SU-DHL-6 (cell line): ENCODE results near the gene LRRC49.

Experiments
- H2AFZ ChIP-seq: fragments of 200-600 bp; sonication (generic); 2 replicates; pipeline ENCODE4 v1.6.1; 2014; ENCODE audit warnings: low read depth, mild to moderate bottlenecking, moderate library complexity, mixed read lengths, antibody characterized with exemption, low read length; ENCODE audit not compliant: severe bottlenecking
- H3F3A ChIP-seq: fragments of 200-600 bp; shearing (Covaris generic); 2 replicates; pipeline ENCODE4 v1.6.0; 2016; ENCODE audit warnings: antibody characterized with exemption, mild to moderate bottlenecking; ENCODE audit not compliant: insufficient read depth
- H3K27ac ChIP-seq: fragments of 200-600 bp; sonication (generic); 2 replicates; pipeline ENCODE4 v1.5.1; 2016; ENCODE audit warnings: low read depth, mild to moderate bottlenecking, low read length, moderate library complexity, mixed read lengths
- H3K27me3 ChIP-seq: fragments of 200-600 bp; sonication (generic), shearing (Covaris generic); 2 replicates; pipeline ENCODE4 v1.6.0; 2014; ENCODE audit warnings: mild to moderate bottlenecking, low read length
- H3K36me3 ChIP-seq: fragments of 200-600 bp; sonication (generic); 2 replicates; pipeline ENCODE4 v1.6.1; 2014; ENCODE audit warnings: mild to moderate bottlenecking, low read length, mixed read lengths
- H3K4me2 ChIP-seq: fragments of 300-600, 200-600 bp; shearing (Covaris generic), sonication (generic); 2 replicates; pipeline ENCODE4 v1.6.0; 2014; ENCODE audit warnings: low read length, low read depth, mild to moderate bottlenecking; ENCODE audit not compliant: poor library complexity, severe bottlenecking
- H3K4me3 ChIP-seq: fragments of 200-600 bp; sonication (generic); 2 replicates; pipeline ENCODE4 v1.5.1; 2014; ENCODE audit warnings: antibody characterized with exemption, low read length, mild to moderate bottlenecking, mixed read lengths; ENCODE audit not compliant: insufficient read depth, poor library complexity, severe bottlenecking
- H3K79me2 ChIP-seq: fragments of 200-600 bp; sonication (generic); 2 replicates; pipeline ENCODE4 v1.6.1; 2014; ENCODE audit warnings: mild to moderate bottlenecking, low read length, moderate library complexity; ENCODE audit not compliant: insufficient read depth
- H3K9ac ChIP-seq: fragments of 200-600 bp; sonication (generic); 2 replicates; pipeline ENCODE4 v1.7.0; 2014; ENCODE audit warnings: mild to moderate bottlenecking, low read length
- H3K9me2 ChIP-seq: fragments of 200-600 bp; sonication (generic); replicated peaks from 2 replicates; pipeline ENCODE4 v1.6.1; 2014; ENCODE audit warnings: low read length; ENCODE audit not compliant: insufficient read depth
- H3K9me3 ChIP-seq: fragments of 200-600 bp; sonication (generic); 2 replicates; pipeline ENCODE4 v1.6.1; 2014; ENCODE audit warnings: low read length, mixed read lengths; ENCODE audit not compliant: insufficient read depth
- H4K20me1 ChIP-seq: fragments of 200-600 bp; sonication (generic); 2 replicates; pipeline ENCODE4 v1.6.1; 2014; ENCODE audit warnings: low read depth, mild to moderate bottlenecking, antibody characterized with exemption, low read length, moderate library complexity, mixed read lengths
- CTCF ChIP-seq: fragments of 200-600 bp; sonication (generic); IDR thresholded peaks from one replicate; pipeline ENCODE4 v1.5.1; 2017; ENCODE audit warnings: antibody characterized with exemption, mild to moderate bottlenecking, low read length, moderate library complexity; ENCODE audit not compliant: insufficient read depth, poor library complexity, severe bottlenecking
- EZH2phosphoT487 ChIP-seq: fragments of 200-600 bp; sonication (generic), shearing (Covaris generic); conservative IDR thresholded peaks from 2 replicates; pipeline ENCODE4 v1.6.1; 2018; ENCODE audit warnings: mild to moderate bottlenecking, antibody characterized with exemption, low read length, moderate library complexity, mixed read lengths

The LRRC49 gene

GRCh38 chr15:71051539-71051938 is 158.9 kb downstream of the LRRC49 start:
- Histone ChIP-seq H3K4me3 (no peak overlapping the region), H3K36me3 (no peaks in the 10 kb centered on the region), H3K4me2 (no peak overlapping the region), H3K9me2 (no peaks in the 10 kb centered on the region), H3K27me3 (no peaks in the 10 kb centered on the region), H3K79me2 (no peaks in the 10 kb centered on the region), H3F3A (no peaks in the 10 kb centered on the region), H2AFZ (no peak overlapping the region), H4K20me1 (no peaks in the 10 kb centered on the region), H3K9me3 (no peaks in the 10 kb centered on the region), H3K27ac (no peak overlapping the region), H3K9ac (no peak overlapping the region)
- TF ChIP-seq CTCF (no peak), EZH2phosphoT487 (no peak)

DNA sequence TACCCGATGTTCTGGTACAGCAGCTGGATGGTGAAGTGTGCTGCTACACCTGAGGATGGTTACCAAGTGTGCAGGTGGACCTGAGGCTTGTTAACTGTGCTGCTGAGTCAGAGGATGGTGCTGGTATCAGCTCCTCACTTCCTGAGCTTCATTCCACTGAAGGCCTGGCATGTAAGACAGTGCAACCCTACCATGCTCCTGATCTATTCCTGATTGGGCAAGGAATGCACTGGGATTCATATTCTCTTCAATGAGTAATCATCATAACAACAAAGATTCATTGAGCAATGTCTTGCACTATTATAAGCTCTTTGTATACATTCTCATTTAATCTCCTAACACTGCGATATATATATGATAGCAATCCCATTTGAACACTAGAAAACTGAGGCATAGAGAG is 159.7 kb downstream of the LRRC49 start:
- no peak overlapping the region for H2AFZ ChIP-seq
- H3K4me3 ChIP-seq = no peak overlapping the region
- no peaks in the 10 kb centered on the region for H4K20me1 ChIP-seq
- H3K36me3 ChIP-seq = no peaks in the 10 kb centered on the region
- H3K9ac ChIP-seq = no peak overlapping the region
- H3K4me2 ChIP-seq = no peak overlapping the region
- TF ChIP-seq CTCF (no peak), EZH2phosphoT487 (no peak)
- H3K9me2 ChIP-seq = no peaks in the 10 kb centered on the region
- H3F3A ChIP-seq = no peaks in the 10 kb centered on the region
- H3K27me3 ChIP-seq = no peaks in the 10 kb centered on the region
- no peaks in the 10 kb centered on the region for H3K9me3 ChIP-seq
- no peak overlapping the region for H3K27ac ChIP-seq
- no peaks in the 10 kb centered on the region for H3K79me2 ChIP-seq

GRCh38 chr15:71054286-71054952 is 161.8 kb downstream of the LRRC49 start:
- H3K9me2 ChIP-seq = no peaks in the 10 kb centered on the region
- no peaks in the 10 kb centered on the region for H3K9me3 ChIP-seq
- H2AFZ ChIP-seq = no peak overlapping the region
- H3K4me3 ChIP-seq = no peak overlapping the region
- H4K20me1 ChIP-seq = no peaks in the 10 kb centered on the region
- H3K27ac ChIP-seq = no peak overlapping the region
- no peaks in the 10 kb centered on the region for H3K79me2 ChIP-seq
- no peaks in the 10 kb centered on the region for H3K36me3 ChIP-seq
- H3K27me3 ChIP-seq = no peaks in the 10 kb centered on the region
- H3K9ac ChIP-seq = no peak overlapping the region
- H3K4me2 ChIP-seq = no peak overlapping the region
- no peaks in the 10 kb centered on the region for H3F3A ChIP-seq
- no peak for TF ChIP-seq CTCF
- TF ChIP-seq EZH2phosphoT487 = no peak
